Tibial artery (tissue), 4 donors: Measurements from ENCODE around the gene LARP1B.
"Not testable (repeated sequence)": the region's sequence is repeated elsewhere in the genome, so short reads cannot be mapped to it uniquely, and the experiment has no call there.

Experiments
- DNase-seq, 2 donors: peaks; one replicate each; pipeline ENCODE4 v3.0.0-alpha.2; 2019
- H3K27ac ChIP-seq, 2 donors: fragments of 200-600 bp; sonication (generic) in 1 of 2; 1 replicate in 1 of 2; 2 replicates in 1 of 2; pipeline ENCODE4 v1.5.1; 2018 to 2019; ENCODE audit warnings: mild to moderate bottlenecking in 1 of 2
- H3K27me3 ChIP-seq, 2 donors: fragments of 200-600 bp; sonication (generic) in 1 of 2; one replicate each; pipeline versions ENCODE4 v1.5.1 to v1.6.0; 2016 to 2019
- H3K36me3 ChIP-seq, 3 donors: fragments of 200-600 bp; sonication (generic) in 2 of 3; one replicate each; pipeline ENCODE4 v1.5.1; 2016 to 2019; ENCODE audit warnings: mild to moderate bottlenecking in 2 of 3
- H3K4me1 ChIP-seq, 4 donors: fragments of 200-600 bp; sonication (generic) in 2 of 4; 1 replicate in 3 of 4; 2 replicates in 1 of 4; pipeline ENCODE4 v1.5.1; 2016 to 2019
- H3K4me3 ChIP-seq, 2 donors: fragments of 200-600 bp; sonication (generic) in 1 of 2; 1 replicate in 1 of 2; 2 replicates in 1 of 2; pipeline ENCODE4 v1.5.1; 2018 to 2019; ENCODE audit warnings: mild to moderate bottlenecking in 2 of 2
- H3K9me3 ChIP-seq, 3 donors: fragments of 200-600 bp; sonication (generic) in 1 of 3; one replicate each; pipeline ENCODE4 v1.5.1; 2016 to 2019
- intact Hi-C: fragments of 100-400 bp; cut with DNase I; formaldehyde crosslinking; loops from one replicate; pipeline ENCODE4 v1.15.0; 2023; ENCODE audit warnings: low total_unique reads
- TF ChIP-seq, protein P1 (sequence below), 2 experiments: fragments of 200-600 bp in 1 of 2; fragments of 450-650 bp in 1 of 2; IDR thresholded peaks; one replicate each; pipeline ENCODE4 v1.5.1; 2017 to 2019; ENCODE audit warnings: antibody characterized with exemption in 2 of 2, mild to moderate bottlenecking in 1 of 2, moderate library complexity in 1 of 2

LARP1B gene

DNA sequence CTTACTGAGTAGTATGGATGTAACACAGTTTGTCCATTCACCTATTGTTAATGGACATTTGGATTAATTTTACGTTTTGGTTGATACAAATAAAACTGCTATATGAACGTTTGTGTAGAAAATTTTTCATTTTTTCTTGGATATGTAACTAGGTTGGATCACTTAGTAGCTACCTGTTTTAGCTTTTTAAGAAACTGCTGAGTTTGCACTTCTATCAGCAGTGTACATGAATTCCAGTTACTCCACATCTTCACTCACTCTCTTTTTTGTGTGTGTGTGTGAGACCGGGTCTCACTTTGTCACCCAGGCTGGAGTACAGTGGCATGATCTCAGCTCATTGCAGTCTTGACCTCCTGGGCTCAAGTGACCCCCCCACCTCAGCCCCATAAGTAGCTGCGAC, 15.4 kb downstream of the LARP1B start:
- Histone ChIP-seq H3K4me3 (no peak overlapping the region), H3K4me1 (no peaks in the 10 kb centered on the region), H3K27ac (no peak overlapping the region), H3K9me3 (no peaks in the 10 kb centered on the region), H3K27me3 (no peaks in the 10 kb centered on the region), H3K36me3 (peaks cover 33 to 46% (median 38%) of the 10 kb centered on the region in 3 donors)
- no peak for DNase-seq
- TF ChIP-seq, protein P1, sequence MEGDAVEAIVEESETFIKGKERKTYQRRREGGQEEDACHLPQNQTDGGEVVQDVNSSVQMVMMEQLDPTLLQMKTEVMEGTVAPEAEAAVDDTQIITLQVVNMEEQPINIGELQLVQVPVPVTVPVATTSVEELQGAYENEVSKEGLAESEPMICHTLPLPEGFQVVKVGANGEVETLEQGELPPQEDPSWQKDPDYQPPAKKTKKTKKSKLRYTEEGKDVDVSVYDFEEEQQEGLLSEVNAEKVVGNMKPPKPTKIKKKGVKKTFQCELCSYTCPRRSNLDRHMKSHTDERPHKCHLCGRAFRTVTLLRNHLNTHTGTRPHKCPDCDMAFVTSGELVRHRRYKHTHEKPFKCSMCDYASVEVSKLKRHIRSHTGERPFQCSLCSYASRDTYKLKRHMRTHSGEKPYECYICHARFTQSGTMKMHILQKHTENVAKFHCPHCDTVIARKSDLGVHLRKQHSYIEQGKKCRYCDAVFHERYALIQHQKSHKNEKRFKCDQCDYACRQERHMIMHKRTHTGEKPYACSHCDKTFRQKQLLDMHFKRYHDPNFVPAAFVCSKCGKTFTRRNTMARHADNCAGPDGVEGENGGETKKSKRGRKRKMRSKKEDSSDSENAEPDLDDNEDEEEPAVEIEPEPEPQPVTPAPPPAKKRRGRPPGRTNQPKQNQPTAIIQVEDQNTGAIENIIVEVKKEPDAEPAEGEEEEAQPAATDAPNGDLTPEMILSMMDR (IDR thresholded peaks at IDR 0.05) = no peak
- intact Hi-C loops = no loop called here

DNA sequence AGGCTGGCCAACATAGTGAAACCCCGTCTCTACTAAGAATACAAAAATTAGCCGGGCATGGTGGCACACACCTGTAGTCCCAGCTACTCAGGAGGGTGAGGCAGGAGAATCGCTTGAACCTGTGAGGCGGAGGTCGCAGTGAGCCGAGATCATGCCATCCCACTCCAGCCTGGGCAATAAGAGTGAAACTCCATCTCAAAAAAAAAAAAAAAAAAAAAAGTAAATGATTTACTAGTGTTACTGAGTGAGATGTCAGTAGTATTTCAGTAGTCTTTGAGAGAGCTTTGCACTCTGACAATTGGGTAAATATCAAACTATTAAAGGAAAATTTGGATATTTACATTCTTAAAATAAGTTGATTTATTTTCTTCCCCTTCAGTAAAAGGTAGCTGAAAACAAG, 34.2 kb downstream of the LARP1B start:
- intact Hi-C loops, DNase-seq: not testable (repeated sequence)

DNA sequence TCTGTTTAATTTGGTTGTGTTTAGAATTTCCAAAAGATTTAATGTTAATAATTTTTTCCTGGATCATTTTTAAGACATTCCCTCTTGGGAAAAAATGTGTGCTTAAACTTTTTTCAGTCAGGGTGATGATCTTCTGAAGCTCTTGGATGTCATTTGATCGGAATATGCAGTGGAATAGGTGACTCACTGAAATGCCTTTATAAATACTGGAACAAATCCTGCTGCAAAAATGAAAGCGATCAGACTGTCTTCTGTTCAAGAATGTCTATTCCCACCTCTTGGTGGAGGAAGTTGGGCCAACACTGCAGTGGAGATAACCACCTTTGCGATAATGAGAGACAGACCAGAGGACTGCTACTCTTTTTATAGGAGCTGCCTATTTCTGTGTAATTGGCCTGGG, 46.7 kb downstream of the LARP1B start:
- DNase-seq = no peak
- TF ChIP-seq, protein P1 (IDR thresholded peaks at IDR 0.05) = no peak
- Histone ChIP-seq H3K9me3 (no peaks in the 10 kb centered on the region), H3K27me3 (no peaks in the 10 kb centered on the region), H3K36me3 (peaks cover 0 to 33% (median 28%) of the 10 kb centered on the region in 3 donors), H3K27ac (no peak overlapping the region), H3K4me3 (no peak overlapping the region), H3K4me1 (no peaks in the 10 kb centered on the region)
- intact Hi-C loops = no loop called here

More for the DNA sequence above, 34.2 kb downstream of the LARP1B start:
- H3K36me3 ChIP-seq = peaks cover 37 to 68% (median 41%) of the 10 kb centered on the region in 3 donors
- H3K4me3 ChIP-seq, H3K27ac ChIP-seq, H3K4me1 ChIP-seq, H3K9me3 ChIP-seq, H3K27me3 ChIP-seq: not testable (repeated sequence)

DNA sequence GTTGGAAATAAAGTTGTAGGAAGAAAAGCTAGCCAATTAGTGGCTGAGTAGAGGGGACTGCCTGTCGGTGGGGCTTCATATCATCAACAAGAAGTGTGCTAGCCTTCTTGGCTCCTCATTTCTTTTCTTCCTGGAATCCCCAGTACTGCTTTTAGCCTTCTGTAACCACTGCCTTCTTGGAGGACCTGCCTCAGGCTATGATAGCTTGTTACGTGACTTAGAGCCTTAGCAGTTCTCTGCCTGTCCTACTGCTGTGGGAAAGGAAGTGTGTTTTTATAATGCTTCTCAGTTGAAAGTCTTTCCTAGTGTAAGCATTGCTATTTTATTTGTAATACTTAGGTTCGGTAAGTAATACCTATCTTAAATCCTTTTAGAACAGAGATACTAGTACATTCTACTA, 61.9 kb downstream of the LARP1B start:
- intact Hi-C loops = no loop called here
- H3K36me3 ChIP-seq = peaks cover 10 to 32% (median 32%) of the 10 kb centered on the region in 3 donors
- H3K27ac ChIP-seq = no peak overlapping the region
- TF ChIP-seq, protein P1 (IDR thresholded peaks at IDR 0.05) = no peak
- no peaks in the 10 kb centered on the region for H3K27me3 ChIP-seq
- H3K9me3 ChIP-seq = no peaks in the 10 kb centered on the region
- H3K4me3 ChIP-seq = no peak overlapping the region
- no peaks in the 10 kb centered on the region for H3K4me1 ChIP-seq
- no peak for DNase-seq

DNA sequence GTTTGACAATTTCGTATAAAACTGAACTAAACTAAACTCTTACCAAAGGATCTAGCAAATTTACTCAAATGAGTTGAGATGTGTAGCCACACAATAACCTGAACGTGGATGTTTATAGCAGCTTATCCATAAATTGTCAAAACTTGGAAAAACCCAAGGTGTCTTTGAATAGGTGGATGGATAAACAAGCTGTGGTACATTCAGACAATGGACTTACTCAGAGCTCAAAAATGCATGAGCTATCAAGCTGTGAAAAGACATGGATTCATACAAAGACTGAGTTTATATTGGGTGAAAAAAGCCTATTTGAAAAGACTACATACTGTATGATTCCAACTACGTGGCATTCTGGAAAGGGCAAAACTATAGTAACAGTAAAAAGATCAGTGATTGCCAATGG, 69.5 kb downstream of the LARP1B start:
- Histone ChIP-seq H3K4me1 (no peaks in the 10 kb centered on the region), H3K27me3 (no peaks in the 10 kb centered on the region), H3K36me3 (peaks cover 0 to 11% (median 10%) of the 10 kb centered on the region in 3 donors), H3K9me3 (no peaks in the 10 kb centered on the region), H3K4me3 (no peak overlapping the region), H3K27ac (no peak overlapping the region)
- intact Hi-C loops = no loop called here
- TF ChIP-seq, protein P1 (IDR thresholded peaks at IDR 0.05) = no peak
- no peak for DNase-seq

DNA sequence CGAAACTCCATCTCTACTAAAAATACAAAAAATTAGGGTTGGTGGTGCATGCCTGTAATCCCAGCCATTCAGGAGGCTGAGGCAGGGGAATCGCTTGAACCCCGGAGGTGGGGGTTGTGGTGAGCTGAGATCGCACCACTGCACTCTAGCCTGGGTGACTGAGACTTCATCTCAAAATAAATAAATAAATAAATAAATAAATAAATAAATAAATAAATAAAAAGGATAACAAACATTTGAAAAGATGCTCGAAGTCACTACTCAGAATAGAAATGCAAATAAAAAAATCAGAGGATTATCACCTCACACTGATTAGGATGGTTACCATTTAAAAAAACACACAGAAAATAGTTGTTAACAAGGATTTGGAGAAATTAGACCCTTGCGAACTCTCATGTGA, 73.8 kb downstream of the LARP1B start:
- Histone ChIP-seq H3K27me3 (no peaks in the 10 kb centered on the region), H3K9me3 (no peaks in the 10 kb centered on the region), H3K36me3 (peaks cover 0 to 10% (median 8%) of the 10 kb centered on the region in 3 donors), H3K27ac (no peak overlapping the region), H3K4me3 (no peak overlapping the region), H3K4me1 (no peaks in the 10 kb centered on the region)
- intact Hi-C loops = no loop called here
- no peak for DNase-seq
- TF ChIP-seq, protein P1 (IDR thresholded peaks at IDR 0.05) = no peak
